Astrocyte of the hippocampus (primary cell): ENCODE data around the gene WWC2.

Experiments used
- DNase-seq: peaks from one replicate; pipeline ENCODE4 v3.0.0; 2011; ENCODE audit warnings: low read depth, low spot score

WWC2 gene

DNA sequence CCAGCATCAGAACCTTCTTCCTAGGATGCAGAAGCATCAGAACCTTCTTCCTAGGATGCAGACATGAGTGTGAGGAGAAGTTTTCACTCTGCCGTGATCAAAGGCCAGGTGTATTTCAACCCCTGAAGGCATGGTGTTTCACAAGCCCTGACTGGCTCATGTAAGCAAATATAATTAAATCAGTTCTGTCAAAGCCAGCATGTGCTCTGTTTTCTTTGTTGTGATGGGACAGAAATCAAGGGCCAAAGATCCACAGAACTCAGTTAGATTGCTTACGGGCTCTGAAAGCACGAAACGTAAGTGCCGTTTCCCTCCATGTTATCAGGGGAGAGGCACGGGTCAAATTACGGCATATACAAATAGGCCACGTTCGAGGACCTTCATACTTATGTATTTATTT, 255.2 kb downstream of the WWC2 start:
- no peak for DNase-seq

- DNase-seq: peak; percentile 73
Observed at GRCh38 chr4:183355405-183355804, 256.3 kb downstream of the WWC2 start.

GRCh38 chr4:183356173-183356830, 257.2 kb downstream of the WWC2 start:
- DNase-seq: no peak

- no peak for DNase-seq
Observed at GRCh38 chr4:183356931-183357675, 258.0 kb downstream of the WWC2 start.

GRCh38 chr4:183358215-183358755, 259.2 kb downstream of the WWC2 start:
- DNase-seq: no peak

DNA sequence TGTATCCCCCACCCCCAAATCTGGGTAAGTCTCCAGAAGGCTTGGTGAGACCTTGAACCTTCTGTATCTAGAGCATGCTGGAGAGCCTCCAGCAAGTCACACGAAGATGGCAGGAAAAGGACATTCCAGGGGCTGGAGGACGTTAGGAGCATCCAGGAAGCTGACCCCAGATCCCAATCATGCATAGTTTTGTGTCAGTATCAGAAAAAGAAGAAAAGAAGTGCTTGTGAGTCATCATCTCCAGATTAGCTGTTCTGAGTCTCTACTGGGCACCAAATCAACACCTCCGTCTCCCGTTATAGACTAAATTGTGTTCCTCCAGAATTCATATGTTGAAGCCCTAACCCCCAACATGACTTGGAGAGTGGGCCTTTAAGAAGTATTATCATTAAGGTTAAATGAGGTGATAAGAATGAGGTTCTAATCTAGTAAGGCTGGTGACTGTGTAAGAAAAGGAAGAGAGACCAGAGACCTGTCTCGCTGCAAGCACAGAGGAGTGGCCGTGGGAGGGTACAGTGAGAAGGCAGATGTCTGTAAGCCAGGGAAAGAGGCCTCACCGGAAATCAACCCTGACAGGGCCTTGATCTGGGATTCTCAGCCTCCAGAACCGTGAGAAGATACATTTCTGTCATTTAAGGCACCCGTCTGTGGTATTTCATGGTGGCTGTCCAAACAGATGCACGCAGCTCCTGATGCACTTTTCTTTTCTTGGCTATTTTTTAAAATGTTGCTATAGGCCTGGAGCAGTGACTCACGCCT, 261.3 kb downstream of the WWC2 start:
- DNase-seq: peak; percentile 74

- DNase-seq: no peak
Observed at GRCh38 chr4:183362036-183362435, 263.0 kb downstream of the WWC2 start.

DNA sequence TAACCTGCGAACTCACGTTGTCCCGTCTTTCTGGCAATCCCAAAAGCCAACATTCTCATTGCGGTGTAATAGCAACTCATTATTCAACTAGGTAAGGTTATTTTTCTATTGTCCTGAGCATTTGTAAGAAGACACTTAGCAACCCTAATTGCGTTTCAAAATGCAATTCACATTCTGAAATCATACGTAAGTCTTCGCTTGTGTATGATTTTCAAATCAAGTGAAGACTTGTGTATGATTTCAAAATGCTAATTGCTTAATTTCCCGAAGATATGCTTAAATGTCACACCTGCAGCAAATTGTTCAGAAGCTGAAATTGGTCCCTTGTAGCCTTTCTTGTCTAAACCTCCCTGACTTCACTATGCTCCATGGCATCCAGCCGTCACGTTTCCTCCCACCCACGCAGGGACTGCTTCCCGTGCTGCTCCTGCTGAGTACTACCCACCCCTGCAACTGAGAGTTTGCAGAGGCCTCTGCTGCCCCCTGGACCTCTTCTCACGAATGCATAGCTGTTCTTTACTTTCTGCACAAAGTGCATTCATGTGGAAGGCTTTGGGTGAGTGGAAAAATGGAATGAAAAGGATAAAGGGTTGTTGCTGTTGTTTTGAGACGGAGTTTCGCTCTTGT, 264.0 kb downstream of the WWC2 start:
- DNase-seq: peak; percentile 40

DNA sequence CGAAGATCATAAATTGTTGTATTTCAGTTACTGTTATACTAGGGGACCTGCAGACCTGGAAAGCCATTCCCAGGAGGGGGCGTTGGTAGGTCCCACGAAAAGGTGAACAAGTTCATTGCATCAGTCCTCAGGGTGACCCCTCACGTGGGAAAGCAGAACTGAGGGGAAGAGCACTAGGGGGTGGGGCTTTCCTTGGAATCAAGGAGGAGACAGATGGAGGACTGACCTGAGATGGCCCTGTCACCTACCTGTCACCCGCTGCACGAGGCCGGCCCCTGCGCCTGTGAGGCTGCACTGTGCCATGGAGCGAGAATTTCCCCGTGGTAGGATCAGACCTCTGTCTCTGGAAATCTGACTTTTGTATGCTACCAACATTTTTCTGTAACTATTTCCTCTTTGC, 265.0 kb downstream of the WWC2 start:
- DNase-seq: no peak

- DNase-seq: peak; percentile 27
Observed at GRCh38 chr4:183366206-183366835, 267.3 kb downstream of the WWC2 start.

GRCh38 chr4:183369073-183369472, 270.0 kb downstream of the WWC2 start:
- no peak for DNase-seq
